Spleen (tissue), 7 donors: ENCODE results near the gene DPYD.

Experiments
- POLR2A ChIP-seq, 3 donors: fragments of 450-650 bp; IDR thresholded peaks; one replicate each; pipeline ENCODE4 v1.5.1; 2017; ENCODE audit warnings: antibody characterized with exemption in 3 of 3, mild to moderate bottlenecking in 1 of 3
- TF ChIP-seq, protein P1 (sequence below), 11 experiments: fragments of 200-600 bp in 7 of 11; fragments of 450-650 bp in 4 of 11; sonication (generic) in 4 of 11; IDR thresholded peaks in 8 of 11; conservative IDR thresholded peaks in 3 of 11; 1 replicate in 7 of 11; 2 replicates in 4 of 11; pipeline versions ENCODE4 v1.4.0 to v1.8.0; 2016 to 2021; ENCODE audit warnings: antibody characterized with exemption in 11 of 11, inconsistent platforms in 4 of 11, mild to moderate bottlenecking in 1 of 11
- donor health status: DM: no; HTN: no; CAD: no; lungs with moderate emphysema.
- donor health status: DM: no; HTN: no; CAD: no.
- donor health status: DM: no; HTN: no; CAD: no.

GRCh38 chr1:97926017-97926708 is 5.3 kb upstream of the DPYD start:
- no peak for TF ChIP-seq POLR2A (IDR thresholded peaks at IDR 0.05)
- TF ChIP-seq, protein P1, sequence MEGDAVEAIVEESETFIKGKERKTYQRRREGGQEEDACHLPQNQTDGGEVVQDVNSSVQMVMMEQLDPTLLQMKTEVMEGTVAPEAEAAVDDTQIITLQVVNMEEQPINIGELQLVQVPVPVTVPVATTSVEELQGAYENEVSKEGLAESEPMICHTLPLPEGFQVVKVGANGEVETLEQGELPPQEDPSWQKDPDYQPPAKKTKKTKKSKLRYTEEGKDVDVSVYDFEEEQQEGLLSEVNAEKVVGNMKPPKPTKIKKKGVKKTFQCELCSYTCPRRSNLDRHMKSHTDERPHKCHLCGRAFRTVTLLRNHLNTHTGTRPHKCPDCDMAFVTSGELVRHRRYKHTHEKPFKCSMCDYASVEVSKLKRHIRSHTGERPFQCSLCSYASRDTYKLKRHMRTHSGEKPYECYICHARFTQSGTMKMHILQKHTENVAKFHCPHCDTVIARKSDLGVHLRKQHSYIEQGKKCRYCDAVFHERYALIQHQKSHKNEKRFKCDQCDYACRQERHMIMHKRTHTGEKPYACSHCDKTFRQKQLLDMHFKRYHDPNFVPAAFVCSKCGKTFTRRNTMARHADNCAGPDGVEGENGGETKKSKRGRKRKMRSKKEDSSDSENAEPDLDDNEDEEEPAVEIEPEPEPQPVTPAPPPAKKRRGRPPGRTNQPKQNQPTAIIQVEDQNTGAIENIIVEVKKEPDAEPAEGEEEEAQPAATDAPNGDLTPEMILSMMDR (IDR thresholded peaks at IDR 0.05 in 8 of 11, conservative IDR thresholded peaks at IDR 0.05 in 3 of 11), result no peak
